HG03196 (cell line): ENCODE results near the gene HES2.
"Not testable (repeated sequence)": the region's sequence is repeated elsewhere in the genome, so short reads cannot be mapped to it uniquely, and the experiment has no call there.

Experiments used
- ATAC-seq: cut with Tn5 transposase; IDR thresholded peaks from one replicate; pipeline ENCODE4 v1.9.1; 2021; ENCODE audit not compliant: unreplicated experiment

HES2 gene

GRCh38 chr1:6454856-6455751 lies 35.4 kb upstream of the HES2 start:
- ATAC-seq: no peak

- ATAC-seq: not testable (repeated sequence)
These were observed 34.5 kb upstream of the HES2 start for GRCh38 chr1:6453895-6454855.

- no peak for ATAC-seq
These were observed 31.2 kb upstream of the HES2 start for GRCh38 chr1:6450943-6451373.

GRCh38 chr1:6450486-6450885 lies 30.8 kb upstream of the HES2 start:
- ATAC-seq: not testable (repeated sequence)

- no peak for ATAC-seq
These were observed 30.3 kb upstream of the HES2 start for GRCh38 chr1:6450005-6450450.

- no peak for ATAC-seq
These were observed 29.3 kb upstream of the HES2 start for GRCh38 chr1:6448749-6449631.

GRCh38 chr1:6447818-6448748 lies 28.4 kb upstream of the HES2 start:
- no peak for ATAC-seq

GRCh38 chr1:6447016-6447817 lies 27.5 kb upstream of the HES2 start:
- ATAC-seq: no peak

- no peak for ATAC-seq
These were observed 26.9 kb upstream of the HES2 start for GRCh38 chr1:6446665-6447015.

- ATAC-seq: not testable (repeated sequence)
These were observed 26.2 kb upstream of the HES2 start for GRCh38 chr1:6445929-6446328.

- no peak for ATAC-seq
These were observed 25.5 kb upstream of the HES2 start for GRCh38 chr1:6445062-6445763.

- no peak for ATAC-seq
These were observed 24.7 kb upstream of the HES2 start for GRCh38 chr1:6444377-6444776.

- no peak for ATAC-seq
These were observed 23.8 kb upstream of the HES2 start for GRCh38 chr1:6443339-6444115.

GRCh38 chr1:6441586-6441985 lies 21.9 kb upstream of the HES2 start:
- ATAC-seq: no peak

- no peak for ATAC-seq
These were observed 20.7 kb upstream of the HES2 start for GRCh38 chr1:6440198-6441126.

GRCh38 chr1:6438047-6438525 lies 18.4 kb upstream of the HES2 start:
- ATAC-seq: no peak
